ENCODE measurements around the gene SLC22A17. TPM values are rescaled to one million over a fixed set of nuclear protein-coding genes. Genes with fewer than 3 reads are reported as not detected.
"Not testable (repeated sequence)": the region's sequence is repeated elsewhere in the genome, so short reads cannot be mapped to it uniquely, and the experiment has no call there.

SLC22A17 gene
- total RNA-seq (2014; rRNA removed; shearing (Covaris generic)) (32.8 and 42.3 TPM in 2 replicates), polyA plus RNA-seq (2016; fragmentation: Nextera tagmentation; extraction: Ambion mirVana) (16.5 and 20.4 TPM in 2 replicates)

DNA sequence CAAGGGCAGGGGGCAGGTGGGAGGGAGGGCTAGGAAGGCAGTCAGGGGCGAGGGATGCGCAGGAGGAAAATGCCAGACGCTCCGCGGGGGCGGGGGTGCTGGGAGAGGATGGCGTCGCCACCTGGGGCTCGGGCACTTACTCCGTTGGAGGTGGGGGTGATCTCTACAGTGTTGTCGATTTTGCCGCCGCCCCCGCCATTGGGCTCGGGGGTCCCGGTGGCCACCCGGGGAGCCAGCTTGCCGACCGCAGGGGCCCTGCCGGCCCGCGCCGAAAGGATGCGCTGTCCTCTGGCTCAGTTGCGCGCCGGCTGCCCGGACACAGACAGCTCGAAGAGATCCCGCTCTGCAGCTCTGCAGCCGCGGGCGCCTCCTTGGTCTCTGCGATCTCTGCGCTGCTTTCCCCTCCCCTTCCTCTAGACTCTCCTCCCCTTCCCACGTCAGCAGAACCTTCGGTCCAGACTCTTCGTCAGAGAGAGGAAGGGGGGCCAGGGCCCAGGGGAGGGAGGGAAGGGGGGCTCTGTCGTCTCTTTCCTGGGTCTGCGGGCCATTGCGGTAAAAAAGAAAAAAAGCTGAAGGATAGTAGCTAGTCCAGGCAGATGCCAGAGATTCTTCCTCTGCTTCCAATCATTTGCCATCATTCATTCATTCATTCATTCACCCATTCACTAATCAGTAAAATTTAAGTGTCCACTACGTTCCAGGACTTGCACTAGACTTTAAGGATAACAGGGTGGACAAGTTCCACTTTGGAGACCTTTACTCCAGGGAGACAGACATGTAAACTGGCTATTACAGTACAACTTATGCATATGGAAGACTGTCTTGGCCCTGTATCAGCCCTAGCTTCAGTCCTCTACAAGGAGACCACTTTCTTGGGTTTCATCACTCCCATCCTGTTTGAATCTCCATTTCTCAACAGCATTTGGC, at the start of gene SLC22A17:
Gene SLC22A17, minus strand, starts transcription at position 382 of the 927 bp plus-strand sequence.
- H3K36me3 ChIP-seq (ENCODE audit: low read depth) = 0 out of 2 replicates have a peak, but pooled peaks cover 4% of the 10 kb centered on the region
- H3K4me3 ChIP-seq = peak within 1 kb of the TSS; percentile 77
- in situ Hi-C loops (cut with MboI) = no loop called here
- H3K27me3 ChIP-seq (replicated peaks; ENCODE audit: insufficient read depth) = no peaks in the 10 kb centered on the region
- peak; percentile 97 for DNase-seq
- no peaks in the 10 kb centered on the region for H3K4me1 ChIP-seq (ENCODE audit: insufficient read depth)
- WGBS, 2 experiments (ENCODE audit: low coverage in 1 of 2, low lambda C conversion rate in 2 of 2, missing lambda C conversion rate in 2 of 2) = 0 to 1% methylated on average over 23 to 27 of the region's 42 CpGs
- H3F3A ChIP-seq (ENCODE audit: insufficient read depth) = no peaks in the 10 kb centered on the region
- TF ChIP-seq EZH2phosphoT487 (IDR thresholded peaks at IDR 0.05; ENCODE audit: insufficient read depth, low read depth) (no peak), EZH2 (IDR thresholded peaks at IDR 0.05; ENCODE audit: insufficient read depth, poor library complexity, severe bottlenecking) (no peak)
- H3K9ac ChIP-seq = peak within 1 kb of the TSS; percentile 65
- peak within 1 kb of the TSS; percentile 44 for H3K27ac ChIP-seq
- H3K9me3 ChIP-seq (ENCODE audit: low read depth) = no peaks in the 10 kb centered on the region
- peak within 1 kb of the TSS; percentile 57 for H2AFZ ChIP-seq
- no peaks in the 10 kb centered on the region for H3K9me2 ChIP-seq (ENCODE audit: insufficient read depth)
- no peaks in the 10 kb centered on the region for H4K20me1 ChIP-seq (ENCODE audit: insufficient read depth)
- H3K79me2 ChIP-seq (ENCODE audit: insufficient read depth) = no peaks in the 10 kb centered on the region
- H3K4me2 ChIP-seq (ENCODE audit: unreplicated experiment) = peak within 1 kb of the TSS; percentile 81

- in situ Hi-C loops (cut with MboI) = no loop called here
- Histone ChIP-seq H3K36me3 (ENCODE audit: low read depth) (no peaks in the 10 kb centered on the region), H2AFZ (no peak overlapping the region), H3K4me3 (no peak overlapping the region), H3K79me2 (ENCODE audit: insufficient read depth) (no peaks in the 10 kb centered on the region), H3K9ac (no peak overlapping the region), H3F3A (ENCODE audit: insufficient read depth) (no peaks in the 10 kb centered on the region), H3K27ac (no peak overlapping the region), H3K9me2 (ENCODE audit: insufficient read depth) (no peaks in the 10 kb centered on the region), H3K4me1 (ENCODE audit: insufficient read depth) (no peaks in the 10 kb centered on the region), H3K4me2 (ENCODE audit: unreplicated experiment) (no peak overlapping the region), H3K27me3 (replicated peaks; ENCODE audit: insufficient read depth) (peaks cover 13% of the 10 kb centered on the region), H4K20me1 (ENCODE audit: insufficient read depth) (no peaks in the 10 kb centered on the region), H3K9me3 (ENCODE audit: low read depth) (no peaks in the 10 kb centered on the region)
- no peak for TF ChIP-seq EZH2phosphoT487 (IDR thresholded peaks at IDR 0.05; ENCODE audit: insufficient read depth, low read depth)
- TF ChIP-seq EZH2 (IDR thresholded peaks at IDR 0.05; ENCODE audit: insufficient read depth, poor library complexity, severe bottlenecking) = no peak
- no peak for DNase-seq
- 40 to 44% methylated on average over 4 of the region's 4 CpGs for WGBS, 2 experiments (ENCODE audit: low coverage in 1 of 2, low lambda C conversion rate in 2 of 2, missing lambda C conversion rate in 2 of 2)
These were observed 48.6 kb upstream of the SLC22A17 start for GRCh38 chr14:23401291-23401690.

DNA sequence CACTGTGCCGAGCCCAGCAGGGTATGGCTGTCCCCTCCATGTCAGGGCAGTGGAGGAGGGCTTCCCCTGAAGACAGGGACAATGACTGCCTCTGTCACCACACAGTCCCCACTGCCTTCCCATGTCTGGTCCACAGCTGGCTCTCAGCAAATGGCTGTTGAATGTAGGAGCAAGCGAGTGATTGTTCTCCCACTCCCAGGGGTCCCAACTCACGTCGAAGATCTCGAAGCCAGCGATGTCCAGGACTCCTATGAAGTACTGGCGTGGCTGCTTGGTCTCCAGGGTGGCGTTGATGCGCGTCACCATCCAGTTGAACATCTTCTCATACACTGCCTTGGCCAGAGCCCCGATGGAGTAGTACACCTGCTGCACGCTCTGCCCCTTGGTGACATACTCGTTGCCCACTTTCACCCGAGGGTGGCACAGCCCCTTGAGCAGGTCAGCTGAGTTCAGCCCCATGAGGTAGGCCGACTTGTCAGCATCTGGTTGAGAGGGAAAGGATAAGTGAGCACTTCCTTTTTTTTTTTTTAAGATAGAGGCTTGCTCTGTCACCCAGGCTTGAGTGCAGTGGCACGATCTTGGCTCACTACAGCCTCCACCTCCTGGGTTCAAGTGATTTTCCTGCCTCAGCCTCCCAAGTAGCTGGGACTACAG, 47.9 kb upstream of the SLC22A17 start:
- H3K9me2 ChIP-seq (ENCODE audit: insufficient read depth); H3K4me2 ChIP-seq (ENCODE audit: unreplicated experiment); H3K4me1 ChIP-seq (ENCODE audit: insufficient read depth); H2AFZ ChIP-seq; H3F3A ChIP-seq (ENCODE audit: insufficient read depth); H3K27ac ChIP-seq; H3K9me3 ChIP-seq (ENCODE audit: low read depth); H3K9ac ChIP-seq; H4K20me1 ChIP-seq (ENCODE audit: insufficient read depth); H3K79me2 ChIP-seq (ENCODE audit: insufficient read depth); DNase-seq; in situ Hi-C loops (cut with MboI); H3K4me3 ChIP-seq; H3K36me3 ChIP-seq (ENCODE audit: low read depth): not testable (repeated sequence)
- 55 to 57% methylated on average over 15 to 16 of the region's 16 CpGs for WGBS, 2 experiments (ENCODE audit: low coverage in 1 of 2, low lambda C conversion rate in 2 of 2, missing lambda C conversion rate in 2 of 2)
- peaks cover 16% of the 10 kb centered on the region; the same call in 1 of the 2 replicates for H3K27me3 ChIP-seq (replicated peaks; ENCODE audit: insufficient read depth)

DNA sequence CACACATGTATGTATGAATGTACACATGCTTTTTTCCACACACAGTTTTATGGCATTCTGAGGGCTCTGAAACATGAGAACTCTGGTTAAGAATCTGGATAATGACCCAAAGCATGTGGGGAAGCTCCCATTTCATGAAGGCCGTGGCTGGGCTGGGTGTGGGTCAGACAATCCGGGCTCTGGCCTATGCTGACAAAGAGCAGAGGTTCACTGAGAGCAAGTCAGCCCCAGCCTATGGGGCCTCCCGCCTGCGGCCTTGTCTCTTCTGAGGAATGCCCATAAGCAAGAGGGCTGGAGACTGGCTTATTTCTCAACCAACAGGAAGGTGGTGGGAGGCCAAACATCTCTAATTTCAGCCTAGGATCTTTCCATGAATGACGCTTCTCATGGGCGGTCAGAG, 46.9 kb upstream of the SLC22A17 start:
- no peaks in the 10 kb centered on the region for H3K36me3 ChIP-seq (ENCODE audit: low read depth)
- no peaks in the 10 kb centered on the region for H3F3A ChIP-seq (ENCODE audit: insufficient read depth)
- no peaks in the 10 kb centered on the region for H3K79me2 ChIP-seq (ENCODE audit: insufficient read depth)
- H3K27me3 ChIP-seq (replicated peaks; ENCODE audit: insufficient read depth) = peaks cover 16% of the 10 kb centered on the region; the same call in 1 of the 2 replicates
- H3K4me1 ChIP-seq (ENCODE audit: insufficient read depth) = no peaks in the 10 kb centered on the region
- WGBS, 2 experiments (ENCODE audit: low coverage in 1 of 2, low lambda C conversion rate in 2 of 2, missing lambda C conversion rate in 2 of 2) = 38 to 42% methylated on average over 6 of the region's 6 CpGs
- H3K4me2 ChIP-seq (ENCODE audit: unreplicated experiment) = no peak overlapping the region
- no peak overlapping the region for H2AFZ ChIP-seq
- no peaks in the 10 kb centered on the region for H3K9me2 ChIP-seq (ENCODE audit: insufficient read depth)
- no peak overlapping the region for H3K27ac ChIP-seq
- no peaks in the 10 kb centered on the region for H4K20me1 ChIP-seq (ENCODE audit: insufficient read depth)
- no peaks in the 10 kb centered on the region for H3K9me3 ChIP-seq (ENCODE audit: low read depth)
- TF ChIP-seq EZH2 (IDR thresholded peaks at IDR 0.05; ENCODE audit: insufficient read depth, poor library complexity, severe bottlenecking) = no peak
- TF ChIP-seq EZH2phosphoT487 (IDR thresholded peaks at IDR 0.05; ENCODE audit: insufficient read depth, low read depth) = no peak
- no peak overlapping the region for H3K9ac ChIP-seq
- in situ Hi-C loops (cut with MboI) = no loop called here
- no peak overlapping the region for H3K4me3 ChIP-seq
- DNase-seq = no peak
